ENCODE results near the gene ADISSP.

The ADISSP gene

DNA sequence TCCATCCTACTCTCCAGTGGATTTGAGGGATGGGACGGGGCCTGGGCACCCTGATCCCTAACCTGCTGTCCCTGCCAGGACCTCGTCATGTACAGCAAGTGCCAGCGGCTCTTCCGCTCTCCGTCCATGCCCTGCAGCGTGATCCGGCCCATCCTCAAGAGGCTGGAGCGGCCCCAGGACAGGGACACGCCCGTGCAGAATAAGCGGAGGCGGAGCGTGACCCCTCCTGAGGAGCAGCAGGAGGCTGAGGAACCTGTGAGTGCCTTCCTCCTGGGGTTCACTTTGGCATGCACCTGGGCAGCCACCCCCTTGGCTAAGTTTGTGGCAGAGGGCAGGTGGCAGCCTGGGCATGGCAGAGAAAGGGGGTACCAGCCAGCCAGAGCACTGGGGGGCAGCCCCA, 34.3 kb upstream of the ADISSP start:
- TF ChIP-seq, protein P1, sequence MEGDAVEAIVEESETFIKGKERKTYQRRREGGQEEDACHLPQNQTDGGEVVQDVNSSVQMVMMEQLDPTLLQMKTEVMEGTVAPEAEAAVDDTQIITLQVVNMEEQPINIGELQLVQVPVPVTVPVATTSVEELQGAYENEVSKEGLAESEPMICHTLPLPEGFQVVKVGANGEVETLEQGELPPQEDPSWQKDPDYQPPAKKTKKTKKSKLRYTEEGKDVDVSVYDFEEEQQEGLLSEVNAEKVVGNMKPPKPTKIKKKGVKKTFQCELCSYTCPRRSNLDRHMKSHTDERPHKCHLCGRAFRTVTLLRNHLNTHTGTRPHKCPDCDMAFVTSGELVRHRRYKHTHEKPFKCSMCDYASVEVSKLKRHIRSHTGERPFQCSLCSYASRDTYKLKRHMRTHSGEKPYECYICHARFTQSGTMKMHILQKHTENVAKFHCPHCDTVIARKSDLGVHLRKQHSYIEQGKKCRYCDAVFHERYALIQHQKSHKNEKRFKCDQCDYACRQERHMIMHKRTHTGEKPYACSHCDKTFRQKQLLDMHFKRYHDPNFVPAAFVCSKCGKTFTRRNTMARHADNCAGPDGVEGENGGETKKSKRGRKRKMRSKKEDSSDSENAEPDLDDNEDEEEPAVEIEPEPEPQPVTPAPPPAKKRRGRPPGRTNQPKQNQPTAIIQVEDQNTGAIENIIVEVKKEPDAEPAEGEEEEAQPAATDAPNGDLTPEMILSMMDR (IDR thresholded peaks at IDR 0.05; ENCODE audit: extremely low read depth, missing control alignments), result no peak
- DNase-seq (ENCODE audit: low spot score), result no peak

DNA sequence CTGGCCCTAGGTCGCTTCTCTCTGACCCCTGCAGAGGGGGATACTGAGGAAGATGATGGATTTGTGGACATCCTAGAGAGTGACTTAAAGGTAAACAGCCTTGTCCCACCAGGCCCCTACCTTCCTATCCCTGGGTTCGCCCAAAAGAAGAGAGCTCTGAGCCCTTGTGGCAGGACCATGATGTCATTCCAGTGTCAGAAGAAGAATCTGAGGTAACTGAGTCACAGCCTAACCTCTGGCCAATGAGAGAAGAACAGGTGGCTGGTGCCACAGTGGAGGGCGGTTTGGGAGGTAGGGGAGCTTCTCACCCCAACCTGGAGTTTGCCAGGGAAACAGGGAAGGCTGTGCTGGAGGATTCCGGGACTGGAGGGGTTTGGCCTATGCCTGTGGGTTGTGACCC, 33.7 kb upstream of the ADISSP start:
- TF ChIP-seq, protein P1 (IDR thresholded peaks at IDR 0.05; ENCODE audit: extremely low read depth, missing control alignments), result no peak
- no peak for DNase-seq (ENCODE audit: low spot score)

DNA sequence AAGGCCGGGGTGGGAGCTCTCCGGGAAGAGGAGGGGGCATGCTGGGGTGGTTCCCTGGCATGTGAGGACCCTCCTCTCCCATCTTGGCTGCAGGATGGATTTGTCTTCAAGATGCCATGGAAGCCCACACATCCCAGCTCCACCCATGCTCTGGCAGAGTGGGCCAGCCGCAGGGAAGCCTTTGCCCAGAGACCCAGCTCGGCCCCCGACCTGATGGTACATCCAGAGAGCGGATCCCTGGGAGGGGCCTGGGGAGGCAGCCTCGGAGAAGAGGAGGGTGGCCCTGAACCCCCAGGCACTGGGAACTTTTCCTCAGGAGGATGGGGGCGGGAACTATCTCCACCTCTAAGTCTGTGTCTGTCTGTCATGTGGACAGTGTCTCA, 33.3 kb upstream of the ADISSP start:
- TF ChIP-seq, protein P1 (IDR thresholded peaks at IDR 0.05; ENCODE audit: extremely low read depth, missing control alignments), result no peak
- DNase-seq (ENCODE audit: low spot score), result no peak

DNA sequence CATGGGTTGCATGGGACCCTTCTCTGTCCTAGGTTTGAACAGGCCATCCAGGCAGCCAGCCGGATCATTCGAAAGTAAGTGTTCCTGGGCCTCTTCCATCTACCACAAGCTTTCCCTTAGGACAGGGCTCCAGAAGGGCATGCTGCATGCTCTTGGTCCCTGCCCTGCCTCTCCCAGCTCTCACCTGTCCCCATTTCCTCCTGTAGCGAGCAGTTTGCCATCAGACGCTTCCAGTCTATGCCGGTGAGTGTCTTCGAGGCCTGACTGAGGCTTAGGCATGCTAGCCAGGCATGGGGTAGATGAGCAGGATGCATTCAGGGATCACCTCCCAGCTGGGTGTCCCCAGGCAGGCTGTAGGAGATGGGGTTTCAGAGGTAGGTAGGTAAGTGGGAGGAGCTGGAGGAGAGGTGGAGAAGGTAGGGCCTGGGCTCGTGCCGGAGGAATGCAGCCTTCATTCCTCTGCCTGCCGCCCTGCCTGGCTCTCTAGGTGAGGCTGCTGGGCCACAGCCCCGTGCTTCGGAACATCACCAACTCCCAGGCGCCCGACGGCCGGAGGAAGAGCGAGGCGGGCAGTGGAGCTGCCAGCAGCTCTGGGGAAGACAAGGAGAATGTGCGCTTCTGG, 32.8 kb upstream of the ADISSP start:
- TF ChIP-seq, protein P1 (IDR thresholded peaks at IDR 0.05; ENCODE audit: extremely low read depth, missing control alignments), result no peak
- DNase-seq (ENCODE audit: low spot score), result no peak

DNA sequence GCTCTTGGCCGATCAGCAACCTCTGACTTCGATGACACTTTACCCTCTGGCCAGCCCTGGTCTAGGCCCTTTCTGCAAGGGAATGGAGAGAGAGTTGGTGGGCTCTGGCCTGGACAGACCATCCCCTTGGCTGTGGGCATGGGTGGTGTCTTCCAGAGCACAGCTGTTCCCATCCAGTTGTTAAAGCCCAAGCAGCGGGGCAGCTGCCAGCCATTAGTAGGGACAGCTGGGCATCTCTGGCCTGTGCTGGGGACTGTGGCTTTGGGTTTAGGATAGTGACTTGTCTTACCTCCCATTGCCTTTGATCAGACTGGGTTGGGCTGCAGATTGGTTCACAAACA, 31.3 kb upstream of the ADISSP start:
- TF ChIP-seq, protein P1 (IDR thresholded peaks at IDR 0.05; ENCODE audit: extremely low read depth, missing control alignments), result no peak
- DNase-seq (ENCODE audit: low spot score), result no peak

DNA sequence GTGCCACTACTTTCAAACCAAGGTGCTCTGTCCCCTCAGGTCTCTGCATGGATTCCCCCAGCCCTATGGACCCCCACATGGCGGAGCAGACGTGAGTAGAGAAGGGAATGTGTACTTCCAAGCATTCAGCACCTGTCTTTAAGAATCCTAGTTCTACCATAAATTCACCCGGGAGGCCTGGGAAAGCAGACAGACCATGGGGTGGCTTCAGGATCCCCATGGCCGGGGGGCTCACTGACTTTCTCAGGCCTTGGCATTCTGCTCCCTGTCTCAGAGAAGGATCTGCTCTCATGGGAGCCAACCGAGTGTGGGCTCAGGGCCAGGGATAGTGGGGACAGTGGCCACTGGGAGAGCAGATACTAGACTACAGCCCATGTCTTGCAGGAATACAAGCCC, 30.8 kb upstream of the ADISSP start:
- TF ChIP-seq, protein P1 (IDR thresholded peaks at IDR 0.05; ENCODE audit: extremely low read depth, missing control alignments), result no peak
- no peak for DNase-seq (ENCODE audit: low spot score)

DNA sequence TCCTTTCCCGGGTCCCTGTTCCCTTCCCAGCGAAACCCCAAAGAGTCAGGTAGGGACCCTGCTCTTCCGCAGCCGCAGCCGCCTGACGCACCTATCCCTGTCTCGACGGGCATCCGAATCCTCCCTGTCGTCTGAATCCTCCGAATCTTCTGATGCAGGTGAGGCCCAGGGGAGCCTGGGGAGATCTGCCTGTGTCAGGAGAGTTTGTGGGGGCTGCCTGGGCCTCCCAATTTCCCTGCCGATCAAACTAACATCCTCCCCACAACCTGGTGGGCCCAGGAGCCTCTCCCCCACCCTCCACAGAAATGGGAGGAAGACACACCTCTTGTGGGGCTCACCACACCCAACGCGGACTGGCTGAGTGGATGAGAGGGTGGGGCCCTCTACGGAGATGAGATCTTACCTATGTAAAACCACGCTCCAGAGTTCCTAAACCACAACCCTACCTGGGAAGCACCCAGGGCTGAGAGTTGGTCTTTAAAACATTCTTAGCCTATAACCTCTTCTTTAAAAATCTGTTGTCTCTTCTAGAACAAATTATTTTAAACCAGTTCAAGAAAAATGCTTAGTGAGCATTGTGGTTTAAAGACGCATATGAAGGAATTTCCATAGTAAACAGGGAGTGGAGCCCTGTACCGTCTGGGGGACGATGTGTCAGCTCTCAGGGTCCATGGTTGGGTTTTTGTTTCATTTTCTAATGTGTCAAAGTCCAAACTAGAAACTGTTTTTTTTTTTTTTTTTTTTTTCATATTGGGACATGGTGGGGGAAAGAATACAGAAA, 30.2 kb upstream of the ADISSP start:
- peak; percentile 73 for DNase-seq (ENCODE audit: low spot score)
- TF ChIP-seq, protein P1 (IDR thresholded peaks at IDR 0.05; ENCODE audit: extremely low read depth, missing control alignments), result no peak

Measured in GM20000 (cell line).